Hepatocyte (in vitro differentiated cells): ENCODE data around the gene CPNE6. TPM values are rescaled to one million over a fixed set of nuclear protein-coding genes. Genes with fewer than 3 reads are reported as not detected.
"Not testable (repeated sequence)": the region's sequence is repeated elsewhere in the genome, so short reads cannot be mapped to it uniquely, and the experiment has no call there.

ENCODE experiments used
- DNase-seq: peaks from one replicate; pipeline ENCODE4 v3.0.0-alpha.2; 2016; ENCODE audit warnings: low spot score
- H2AFZ ChIP-seq: fragments of 200-600 bp; sonication (generic); 2 replicates; pipeline ENCODE4 v1.6.0; 2016; ENCODE audit warnings: antibody characterized with exemption, mild to moderate bottlenecking
- H3K27ac ChIP-seq: fragments of 200-600 bp; sonication (generic); 2 replicates; pipeline ENCODE4 v1.5.1; 2016; ENCODE audit warnings: mild to moderate bottlenecking
- H3K27me3 ChIP-seq: fragments of 200-600 bp; sonication (generic); 2 replicates; pipeline ENCODE4 v1.6.1; 2016
- H3K36me3 ChIP-seq: fragments of 200-600 bp; sonication (generic); replicated peaks from 2 replicates; pipeline ENCODE4 v1.5.1; 2016; ENCODE audit warnings: low read depth; ENCODE audit not compliant: insufficient read depth
- H3K4me1 ChIP-seq: fragments of 200-600 bp; sonication (generic); 2 replicates; pipeline ENCODE4 v1.5.1; 2016; ENCODE audit warnings: mild to moderate bottlenecking, moderate library complexity; ENCODE audit not compliant: insufficient read depth
- H3K4me2 ChIP-seq: fragments of 200-600 bp; sonication (generic); 2 replicates; pipeline ENCODE4 v1.6.0; 2016
- H3K4me3 ChIP-seq: fragments of 200-600 bp; sonication (generic); 2 replicates; pipeline ENCODE4 v1.5.1; 2016; ENCODE audit warnings: mild to moderate bottlenecking
- H3K79me2 ChIP-seq: fragments of 200-600 bp; sonication (generic); 2 replicates; pipeline ENCODE4 v1.6.0; 2017; ENCODE audit warnings: mild to moderate bottlenecking
- H3K9me2 ChIP-seq: fragments of 200-600 bp; sonication (generic); replicated peaks from 2 replicates; pipeline ENCODE4 v1.6.0; 2017; ENCODE audit warnings: mild to moderate bottlenecking; ENCODE audit not compliant: insufficient read depth
- H3K9me3 ChIP-seq: fragments of 200-600 bp; sonication (generic); 2 replicates; pipeline ENCODE4 v1.5.1; 2016; ENCODE audit warnings: low read depth, mild to moderate bottlenecking
- H4K20me1 ChIP-seq: fragments of 200-600 bp; sonication (generic); 2 replicates; pipeline ENCODE4 v1.6.0; 2016; ENCODE audit warnings: mild to moderate bottlenecking; ENCODE audit not compliant: insufficient read depth, poor library complexity, severe bottlenecking
- CTCF ChIP-seq: fragments of 200-600 bp; sonication (generic); IDR thresholded peaks from 2 replicates; pipeline ENCODE4 v1.5.1; 2016; ENCODE audit warnings: antibody characterized with exemption, mild to moderate bottlenecking; ENCODE audit not compliant: poor library complexity
- EZH2 ChIP-seq: fragments of 200-600 bp; sonication (generic); IDR thresholded peaks from 2 replicates; pipeline ENCODE4 v1.6.1; 2016; ENCODE audit warnings: antibody characterized with exemption, mild to moderate bottlenecking, borderline replicate concordance
- EZH2phosphoT487 ChIP-seq: fragments of 200-600 bp; sonication (generic); IDR thresholded peaks from one replicate; pipeline ENCODE4 v1.6.1; 2018; ENCODE audit warnings: antibody characterized with exemption, mild to moderate bottlenecking, low read depth, moderate library complexity; ENCODE audit not compliant: unreplicated experiment, severe bottlenecking
- WGBS: methylation state at CpG from one replicate; pipeline ENCODE4 v1.1.6; 2016; ENCODE audit warnings: low lambda C conversion rate; ENCODE audit errors: missing lambda C conversion rate; 5-methylcytosine and 5-hydroxymethylcytosine counted together
- polyA plus RNA-seq: library from polyadenylated mRNA; unstranded; fragments of >200 nt; fragmentation: Nextera tagmentation; extraction: Ambion mirVana; gene quantifications from 2 replicates; pipeline ENCODE4 v1.2.1, GENCODE V29; 2016
- total RNA-seq: library from RNA; depleted of rRNA; stranded (reverse); fragments of >200 nt; gene quantifications from 2 replicates; pipeline ENCODE4 v1.2.3, GENCODE V29; 2014

The CPNE6 gene
- total and polyA plus RNA-seq, 2 experiments from 2014 or later = not detected

DNA sequence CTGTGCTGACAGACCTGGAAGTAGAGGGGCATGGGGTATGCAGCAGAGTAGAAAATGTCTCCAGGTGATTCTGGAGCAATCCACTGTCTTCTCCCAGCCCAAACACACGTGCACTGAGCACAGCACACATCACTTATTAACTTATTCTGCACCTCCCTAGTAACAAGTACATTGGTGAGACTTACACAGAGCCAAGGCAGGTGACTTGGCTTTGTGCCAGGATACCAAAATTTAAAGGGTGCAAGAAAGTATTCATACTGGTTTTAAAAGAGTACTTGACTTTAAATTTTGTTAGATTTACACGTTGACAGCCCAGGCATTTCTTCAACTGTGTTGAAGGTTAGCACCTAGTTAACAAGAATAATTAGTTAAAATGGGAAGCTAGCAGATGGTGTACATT lies 30.7 kb upstream of the CPNE6 start:
- no peak for DNase-seq
- H3K9me2 ChIP-seq = no peaks in the 10 kb centered on the region
- no peaks in the 10 kb centered on the region for H3K27me3 ChIP-seq
- H2AFZ ChIP-seq = no peak overlapping the region
- no peaks in the 10 kb centered on the region for H3K9me3 ChIP-seq
- TF ChIP-seq EZH2 (no peak), EZH2phosphoT487 (no peak), CTCF (no peak)
- no peaks in the 10 kb centered on the region for H3K79me2 ChIP-seq
- no peak overlapping the region for H3K4me3 ChIP-seq
- H3K4me2 ChIP-seq = no peak overlapping the region
- peaks cover 2% of the 10 kb centered on the region for H3K4me1 ChIP-seq
- no peaks in the 10 kb centered on the region for H4K20me1 ChIP-seq
- no peaks in the 10 kb centered on the region for H3K36me3 ChIP-seq
- 55% methylated on average over 2 of the region's 2 CpGs for WGBS
- no peak overlapping the region for H3K27ac ChIP-seq

DNA sequence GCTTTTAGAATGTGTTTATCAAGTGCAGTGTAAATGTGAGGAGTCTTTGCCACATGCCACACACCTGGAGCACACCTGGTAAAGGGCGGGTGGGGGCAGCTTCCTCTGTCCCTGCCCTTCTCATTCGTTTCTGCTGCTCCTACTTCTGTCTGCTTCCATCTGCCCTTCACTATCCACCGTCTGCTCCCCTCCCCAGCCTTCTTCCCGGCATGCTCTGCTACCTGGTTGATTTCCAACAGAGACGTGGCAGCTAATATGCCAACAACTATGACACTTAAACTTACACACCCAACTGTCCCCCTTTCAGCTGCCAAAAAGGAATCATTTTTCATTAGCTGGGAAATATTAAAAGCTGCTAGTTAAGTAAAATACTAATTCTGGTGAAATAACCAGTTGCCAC lies 28.6 kb upstream of the CPNE6 start:
- H2AFZ ChIP-seq = no peak overlapping the region
- H3K27ac ChIP-seq = no peak overlapping the region
- DNase-seq = no peak
- no peaks in the 10 kb centered on the region for H3K36me3 ChIP-seq
- H3K9me2 ChIP-seq = no peaks in the 10 kb centered on the region
- no peaks in the 10 kb centered on the region for H4K20me1 ChIP-seq
- H3K4me1 ChIP-seq = no peaks in the 10 kb centered on the region
- no peaks in the 10 kb centered on the region for H3K9me3 ChIP-seq
- TF ChIP-seq CTCF (no peak), EZH2 (no peak), EZH2phosphoT487 (no peak)
- H3K79me2 ChIP-seq = no peaks in the 10 kb centered on the region
- WGBS = 50% methylated on average over 5 of the region's 5 CpGs
- no peak overlapping the region for H3K4me2 ChIP-seq
- no peak overlapping the region for H3K4me3 ChIP-seq
- no peaks in the 10 kb centered on the region for H3K27me3 ChIP-seq

GRCh38 chr14:24049002-24049401 lies 22.4 kb upstream of the CPNE6 start:
- H2AFZ ChIP-seq, H3K79me2 ChIP-seq, H3K36me3 ChIP-seq, H3K4me3 ChIP-seq, DNase-seq, H3K27ac ChIP-seq, H3K9me2 ChIP-seq, H4K20me1 ChIP-seq, H3K9me3 ChIP-seq, H3K27me3 ChIP-seq, H3K4me2 ChIP-seq: not testable (repeated sequence)
- peaks cover 11% of the 10 kb centered on the region for H3K4me1 ChIP-seq
- WGBS = 91% methylated on average over 2 of the region's 2 CpGs

GRCh38 chr14:24050753-24051152 lies 20.6 kb upstream of the CPNE6 start:
- not testable (repeated sequence) for H3K27ac ChIP-seq
- 68% methylated on average over 8 of the region's 8 CpGs for WGBS

More at GRCh38 chr14:24050753-24051152, 20.6 kb upstream of the CPNE6 start:
- H4K20me1 ChIP-seq, H3K27me3 ChIP-seq, H3K4me3 ChIP-seq, H2AFZ ChIP-seq, H3K9me3 ChIP-seq, H3K79me2 ChIP-seq, DNase-seq, H3K36me3 ChIP-seq, H3K9me2 ChIP-seq: not testable (repeated sequence)
- peak overlapping the region; percentile 100 for H3K4me2 ChIP-seq
- H3K4me1 ChIP-seq = peaks cover 11% of the 10 kb centered on the region
